Mesenchymal stem cell (in vitro differentiated cells and primary cell): Measurements from ENCODE around the gene HOXB3.

ENCODE experiments used
- DNase-seq: peaks from one replicate; pipeline ENCODE4 v3.0.0-alpha.2; 2013
- H2AFZ ChIP-seq: one replicate; pipeline ENCODE4 v1.6.1; 2013; ENCODE audit warnings: low read depth, mild to moderate bottlenecking, control low read depth, inconsistent platforms, low read length, moderate library complexity
- H2AK5ac ChIP-seq: 2 replicates; pipeline ENCODE4 v1.6.1; 2013; ENCODE audit warnings: low read length, moderate library complexity, mild to moderate bottlenecking, inconsistent platforms; ENCODE audit not compliant: severe bottlenecking
- H2BK120ac ChIP-seq: one replicate; pipeline ENCODE4 v1.6.1; 2013; ENCODE audit warnings: low read depth, mild to moderate bottlenecking, inconsistent platforms, low read length, moderate library complexity
- H2BK12ac ChIP-seq, 2 experiments: one replicate each; pipeline ENCODE4 v1.6.1; 2013; ENCODE audit warnings: inconsistent platforms in 2 of 2, low read length in 2 of 2, mild to moderate bottlenecking in 2 of 2, moderate library complexity in 2 of 2, control low read depth in 1 of 2
- H2BK15ac ChIP-seq: one replicate; pipeline ENCODE4 v1.6.1; 2013; ENCODE audit warnings: mild to moderate bottlenecking, low read depth, inconsistent platforms; ENCODE audit not compliant: poor library complexity, severe bottlenecking
- H2BK5ac ChIP-seq: 2 replicates; pipeline ENCODE4 v1.6.1; 2013; ENCODE audit warnings: low read depth, mild to moderate bottlenecking, low read length, control low read depth, inconsistent platforms; ENCODE audit not compliant: poor library complexity, severe bottlenecking
- H3K14ac ChIP-seq, 2 experiments: one replicate each; pipeline ENCODE4 v1.6.1; 2013; ENCODE audit warnings: inconsistent platforms in 2 of 2, low read length in 2 of 2, control low read depth in 1 of 2, mild to moderate bottlenecking in 1 of 2, moderate library complexity in 1 of 2
- H3K18ac ChIP-seq, 2 experiments: one replicate each; pipeline ENCODE4 v1.6.1; 2013; ENCODE audit warnings: inconsistent platforms in 2 of 2, low read length in 2 of 2, control low read depth in 1 of 2, low read depth in 1 of 2, mild to moderate bottlenecking in 1 of 2
- H3K23ac ChIP-seq, 2 experiments: one replicate each; pipeline ENCODE4 v1.6.1; 2013; ENCODE audit warnings: inconsistent platforms in 2 of 2, low read length in 2 of 2, mild to moderate bottlenecking in 2 of 2, moderate library complexity in 2 of 2, control low read depth in 1 of 2
- H3K27ac ChIP-seq: 2 replicates; pipeline ENCODE4 v1.5.1; 2013; ENCODE audit warnings: mild to moderate bottlenecking, moderate library complexity, low read length, control low read depth, inconsistent platforms; ENCODE audit not compliant: poor library complexity, severe bottlenecking
- H3K27me3 ChIP-seq, 2 experiments: 2 replicates each; pipeline versions ENCODE4 v1.6.1 to v1.7.0; 2013; ENCODE audit warnings: low read length in 2 of 2, mild to moderate bottlenecking in 2 of 2, moderate library complexity in 2 of 2, control low read depth in 1 of 2, inconsistent platforms in 1 of 2; ENCODE audit not compliant: control insufficient read depth in 1 of 2, insufficient read depth in 1 of 2
- H3K36me3 ChIP-seq, 2 experiments: 2 replicates each; pipeline versions ENCODE4 v1.6.1 to v1.7.0; 2013; ENCODE audit warnings: low read length in 2 of 2, control low read depth in 1 of 2, inconsistent platforms in 1 of 2, low read depth in 1 of 2, mild to moderate bottlenecking in 1 of 2; ENCODE audit not compliant: insufficient read depth in 2 of 2, control insufficient read depth in 1 of 2
- H3K4ac ChIP-seq, 2 experiments: one replicate each; pipeline ENCODE4 v1.6.1; 2013; ENCODE audit warnings: inconsistent platforms in 2 of 2, low read length in 2 of 2, mild to moderate bottlenecking in 2 of 2, moderate library complexity in 2 of 2, control low read depth in 1 of 2, low read depth in 1 of 2
- H3K4me1 ChIP-seq: 2 replicates; pipeline ENCODE4 v1.6.1; 2013; ENCODE audit warnings: low read depth, low read length, control low read depth; ENCODE audit not compliant: control insufficient read depth, insufficient read depth
- H3K4me2 ChIP-seq: 2 replicates; pipeline ENCODE4 v1.6.1; 2013; ENCODE audit warnings: low read length, mild to moderate bottlenecking, inconsistent platforms; ENCODE audit not compliant: poor library complexity, severe bottlenecking
- H3K4me3 ChIP-seq, 2 experiments: 2 replicates each; pipeline versions ENCODE4 v1.5.1 to v1.7.0; 2013; ENCODE audit warnings: low read length in 2 of 2, mild to moderate bottlenecking in 2 of 2, control low read depth in 1 of 2, low read depth in 1 of 2; ENCODE audit not compliant: insufficient read depth in 1 of 2
- H3K79me1 ChIP-seq: replicated peaks from 2 replicates; pipeline ENCODE4 v1.6.1; 2013; ENCODE audit warnings: mild to moderate bottlenecking, control low read depth, low read length, inconsistent platforms; ENCODE audit not compliant: poor library complexity, severe bottlenecking
- H3K9ac ChIP-seq: 2 replicates; pipeline ENCODE4 v1.7.0; 2013; ENCODE audit warnings: mild to moderate bottlenecking, low read length, moderate library complexity
- H3K9me3 ChIP-seq: 2 replicates; pipeline ENCODE4 v1.7.0; 2013; ENCODE audit warnings: mild to moderate bottlenecking, low read length; ENCODE audit not compliant: control insufficient read depth
- H4K8ac ChIP-seq: one replicate; pipeline ENCODE4 v1.6.1; 2013; ENCODE audit warnings: inconsistent platforms, mild to moderate bottlenecking, low read length, moderate library complexity
- H4K91ac ChIP-seq: one replicate; pipeline ENCODE4 v1.6.1; 2013; ENCODE audit warnings: mild to moderate bottlenecking, low read length, inconsistent platforms
- WGBS: methylation state at CpG from one replicate; pipeline ENCODE4 v1.1.7; 2013; ENCODE audit warnings: mixed read lengths; 5-methylcytosine and 5-hydroxymethylcytosine counted together

The HOXB3 gene

DNA sequence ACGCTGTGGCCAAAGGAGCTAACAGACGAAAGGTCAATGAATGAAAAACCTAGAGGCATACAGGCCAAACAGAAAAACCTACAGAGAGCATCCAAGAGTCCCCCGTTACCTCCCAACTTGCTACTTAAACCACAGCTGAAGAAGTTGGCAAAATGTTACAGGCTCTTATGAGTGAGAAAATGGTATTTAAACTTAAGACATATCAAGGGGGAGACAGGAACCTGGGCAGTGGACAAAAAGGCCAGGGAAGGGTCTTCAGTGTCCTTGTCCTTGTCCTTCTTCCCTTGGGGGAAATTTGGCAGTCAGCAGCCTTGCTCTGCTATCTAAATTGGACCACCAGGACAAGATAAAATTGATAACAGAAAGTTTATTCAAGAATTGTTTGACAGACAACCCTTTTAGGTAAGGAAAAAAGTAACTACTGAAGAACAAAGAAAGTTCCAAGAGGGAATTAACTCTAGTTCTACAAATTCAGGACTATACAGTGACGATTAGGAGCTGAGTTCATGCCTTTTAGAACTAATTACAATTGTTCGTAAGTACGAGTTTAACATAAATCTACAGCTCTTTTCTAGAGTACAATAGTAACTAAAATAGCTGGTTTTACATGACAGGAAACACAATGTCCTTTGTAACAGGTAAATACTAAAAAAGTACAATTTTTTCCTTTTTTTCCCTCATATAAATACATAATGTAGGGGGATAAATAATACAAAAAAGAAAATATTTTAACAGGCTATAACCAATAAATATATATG, 41.3 kb downstream of the HOXB3 start:
- H4K91ac ChIP-seq = no peak overlapping the region
- peak overlapping the region; percentile 98 for H2AK5ac ChIP-seq
- peaks cover 2% of the 10 kb centered on the region for H3K79me1 ChIP-seq
- no peak for DNase-seq
- peak overlapping the region; percentile 84 for H3K27ac ChIP-seq
- no peak overlapping the region for H3K4me2 ChIP-seq
- no peak overlapping the region for H2BK15ac ChIP-seq
- no peak overlapping the region for H3K23ac ChIP-seq
- no peak overlapping the region for H2BK5ac ChIP-seq
- H3K4me3 ChIP-seq = peak overlapping the region in 1 of 2 experiments; percentile 50
- no peak overlapping the region for H2BK12ac ChIP-seq
- no peak overlapping the region for H4K8ac ChIP-seq
- peak overlapping the region in 1 of 2 experiments; percentile 71 for H3K4ac ChIP-seq
- peak overlapping the region in 1 of 2 experiments; percentile 18 for H3K18ac ChIP-seq
- no peaks in the 10 kb centered on the region for H3K27me3 ChIP-seq
- H3K9ac ChIP-seq = peak overlapping the region; percentile 100
- peaks cover 34% of the 10 kb centered on the region for H3K4me1 ChIP-seq
- peak overlapping the region; percentile 69 for H2BK120ac ChIP-seq
- no peaks in the 10 kb centered on the region for H3K9me3 ChIP-seq
- no CpG with 5 or more reads among the region's 6 CpGs for WGBS
- H3K36me3 ChIP-seq = peaks cover 25 to 33% of the 10 kb centered on the region in 2 experiments
- no peak overlapping the region for H3K14ac ChIP-seq
- H2AFZ ChIP-seq = no peak overlapping the region

DNA sequence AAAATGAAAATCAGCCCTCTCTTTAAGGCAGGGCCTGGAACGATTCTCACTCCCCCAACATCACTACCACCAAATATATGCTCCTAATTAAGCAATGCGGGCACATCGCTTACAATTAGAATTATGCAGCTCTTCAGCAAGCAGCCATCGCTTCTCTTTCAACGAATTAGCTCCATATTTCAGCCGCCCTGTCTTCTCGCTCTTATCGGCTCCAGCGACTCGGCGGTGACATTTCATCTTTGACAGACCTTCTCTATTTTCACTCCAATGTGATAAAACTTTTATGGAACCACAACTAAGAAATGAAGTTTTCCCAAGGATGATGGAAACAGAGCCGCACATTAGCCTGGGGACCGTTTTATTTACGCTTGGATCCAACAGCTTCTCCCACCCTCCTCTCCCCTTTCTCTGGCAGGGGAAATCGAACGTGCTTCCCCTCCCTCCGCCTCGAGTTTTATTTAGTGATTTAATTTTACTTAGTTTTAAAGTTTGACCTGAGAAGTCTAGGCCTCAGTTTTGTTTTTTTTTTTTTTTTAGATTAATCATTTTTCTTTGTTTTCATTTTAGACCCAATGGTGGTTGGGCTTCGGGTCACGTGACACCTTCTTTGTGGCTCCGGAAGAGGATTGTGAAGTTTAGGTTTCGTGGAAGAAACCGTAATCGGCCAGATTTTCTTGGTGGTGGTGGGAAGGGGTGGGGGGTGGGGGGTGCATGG, 42.1 kb downstream of the HOXB3 start:
- Histone ChIP-seq H3K4me2 (peak overlapping the region; percentile 46), H3K9me3 (no peaks in the 10 kb centered on the region), H3K27me3 (no peaks in the 10 kb centered on the region), H2BK120ac (no peak overlapping the region), H3K4ac (peak overlapping the region; percentile 52 to 88), H2AK5ac (no peak overlapping the region), H4K91ac (no peak overlapping the region), H4K8ac (peak overlapping the region; percentile 27), H3K4me3 (peak overlapping the region in 1 of 2 experiments; percentile 97), H3K36me3 (peaks cover 32 to 35% of the 10 kb centered on the region in 2 experiments), H3K79me1 (peaks cover 2% of the 10 kb centered on the region), H2BK15ac (no peak overlapping the region), H2BK12ac (no peak overlapping the region), H3K27ac (peak overlapping the region; percentile 93), H3K23ac (no peak overlapping the region), H2BK5ac (peak overlapping the region; percentile 76), H3K4me1 (peaks cover 31% of the 10 kb centered on the region), H3K9ac (peak overlapping the region; percentile 100), H3K18ac (peak overlapping the region; percentile 59 to 78), H2AFZ (no peak overlapping the region), H3K14ac (no peak overlapping the region)
- 9% methylated on average over 17 of the region's 24 CpGs for WGBS
- DNase-seq = peak; percentile 86

DNA sequence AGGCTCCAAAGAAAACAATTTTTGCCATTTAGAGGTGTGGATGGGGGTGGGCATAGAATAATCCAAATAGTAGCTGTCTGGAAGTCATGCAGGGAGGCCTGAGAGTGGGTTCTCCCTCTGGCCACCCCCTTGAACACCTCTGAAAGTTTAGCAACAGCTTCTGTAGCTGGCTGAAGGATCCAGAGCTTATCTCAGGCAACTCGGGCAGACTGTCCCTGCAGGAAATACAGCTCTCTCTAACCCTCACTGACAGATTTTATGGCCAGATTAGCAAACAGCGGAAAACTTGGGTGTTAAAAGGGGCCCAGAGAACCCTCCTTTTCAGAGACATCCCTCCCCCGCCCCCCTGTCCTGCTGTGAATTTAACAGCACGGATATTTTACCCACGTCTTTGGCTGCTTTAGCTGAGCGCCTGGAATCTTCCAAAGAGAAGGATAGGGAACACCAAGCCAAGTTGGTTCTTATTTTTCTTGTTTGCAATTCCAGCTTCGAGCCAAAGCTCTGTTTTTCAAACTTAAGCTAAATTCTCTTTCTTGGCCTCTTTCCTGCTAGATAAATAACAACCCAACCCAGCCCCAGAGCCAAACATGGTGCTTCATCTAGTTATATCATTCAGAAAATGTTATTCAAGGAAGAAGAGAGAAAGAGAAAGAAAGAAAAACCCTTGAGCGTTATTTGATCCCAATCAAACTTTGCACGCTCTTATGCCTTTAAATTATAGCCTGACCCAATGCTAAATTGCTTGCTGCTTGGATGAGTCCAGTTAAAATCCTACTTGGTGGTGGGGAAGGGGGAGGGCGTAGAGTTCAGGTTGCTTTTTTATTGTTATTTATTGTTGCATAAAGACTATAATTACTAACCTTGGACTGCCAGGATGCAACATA, 42.9 kb downstream of the HOXB3 start:
- H3K9ac ChIP-seq = peak overlapping the region; percentile 100
- peak overlapping the region; percentile 60 to 62 for H2BK12ac ChIP-seq
- H3K4me2 ChIP-seq = peak overlapping the region; percentile 78
- no peaks in the 10 kb centered on the region for H3K9me3 ChIP-seq
- WGBS = 3% methylated on average over 7 of the region's 10 CpGs
- H3K27ac ChIP-seq = peak overlapping the region; percentile 93
- H3K4me3 ChIP-seq = peak overlapping the region in 1 of 2 experiments; percentile 97
- H2BK15ac ChIP-seq = no peak overlapping the region
- peak; percentile 80 for DNase-seq
- H3K18ac ChIP-seq = peak overlapping the region; percentile 83 to 94
- no peak overlapping the region for H2AFZ ChIP-seq
- H2BK5ac ChIP-seq = no peak overlapping the region
- peak overlapping the region; percentile 87 for H2BK120ac ChIP-seq
- no peak overlapping the region for H3K23ac ChIP-seq
- H2AK5ac ChIP-seq = peak overlapping the region; percentile 64
- peak overlapping the region; percentile 88 for H4K8ac ChIP-seq
- peaks cover 28% of the 10 kb centered on the region for H3K4me1 ChIP-seq
- H3K14ac ChIP-seq = peak overlapping the region in 1 of 2 experiments; percentile 6
- H3K27me3 ChIP-seq = no peaks in the 10 kb centered on the region
- no peaks in the 10 kb centered on the region for H3K79me1 ChIP-seq
- H3K36me3 ChIP-seq = peaks cover 34 to 42% of the 10 kb centered on the region in 2 experiments
- H4K91ac ChIP-seq = peak overlapping the region; percentile 91
- H3K4ac ChIP-seq = peak overlapping the region; percentile 85 to 88
